K562 (cell line): Measurements from ENCODE around the gene MYLK4.

Experiments
- CTCF ChIP-seq, 3 experiments: IDR thresholded peaks in 2 of 3; conservative IDR thresholded peaks in 1 of 3; 2 replicates each; pipeline ENCODE4 v1.5.1; 2011 to 2012; ENCODE audit warnings: low read length in 3 of 3, mild to moderate bottlenecking in 3 of 3, control low read depth in 2 of 3, improper control_type of control experiment in 1 of 3, inconsistent platforms in 1 of 3, low read depth in 1 of 3, mixed read lengths in 1 of 3, moderate library complexity in 1 of 3; ENCODE audit not compliant: insufficient read depth in 2 of 3
- GABPA ChIP-seq: fragments of 200-800 bp; sonication (Bioruptor generic); conservative IDR thresholded peaks from 2 replicates; pipeline ENCODE4 v1.6.1; 2016; ENCODE audit warnings: low read depth, missing genetic modification characterization, missing compliant biosample characterization
- RNF2 ChIP-seq: sonication (generic); IDR thresholded peaks from 2 replicates; pipeline ENCODE4 v1.6.1; 2016
- TF ChIP-seq, protein P1 (sequence below): sonication (generic); formaldehyde crosslinking; IDR thresholded peaks from 2 replicates; pipeline ENCODE4 v1.9.0; 2022; ENCODE audit warnings: mild to moderate bottlenecking, missing genetic modification reagents

DNA sequence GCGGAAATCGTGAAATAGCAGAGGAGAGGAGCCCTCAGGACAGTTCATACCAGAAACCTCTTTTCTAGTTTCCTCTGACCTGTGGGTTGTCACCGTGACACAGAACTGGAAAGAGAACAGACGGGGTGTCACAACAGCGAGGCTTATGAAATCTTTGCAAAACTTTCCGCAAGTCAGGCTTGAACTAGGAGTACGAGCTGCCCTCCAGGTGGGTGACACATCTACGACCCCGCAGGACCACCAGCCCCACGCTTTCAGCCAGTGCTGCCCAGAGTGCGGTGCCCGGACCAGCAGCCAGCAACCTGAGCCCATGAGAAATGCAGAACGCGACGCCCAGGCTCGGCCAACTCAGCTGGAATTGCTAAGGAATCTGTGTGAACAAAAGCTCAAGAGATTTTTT lies 45.2 kb upstream of the MYLK4 start:
- TF ChIP-seq, protein P1, sequence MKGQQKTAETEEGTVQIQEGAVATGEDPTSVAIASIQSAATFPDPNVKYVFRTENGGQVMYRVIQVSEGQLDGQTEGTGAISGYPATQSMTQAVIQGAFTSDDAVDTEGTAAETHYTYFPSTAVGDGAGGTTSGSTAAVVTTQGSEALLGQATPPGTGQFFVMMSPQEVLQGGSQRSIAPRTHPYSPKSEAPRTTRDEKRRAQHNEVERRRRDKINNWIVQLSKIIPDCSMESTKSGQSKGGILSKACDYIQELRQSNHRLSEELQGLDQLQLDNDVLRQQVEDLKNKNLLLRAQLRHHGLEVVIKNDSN (CRISPR knock-in tag): no peak
- TF ChIP-seq RNF2: no peak
- TF ChIP-seq GABPA: no peak
- no peak for TF ChIP-seq CTCF (IDR thresholded peaks at IDR 0.05 in 2 of 3, conservative IDR thresholded peaks at IDR 0.05 in 1 of 3; ENCODE audit: insufficient read depth in 2 of 3, low read depth in 1 of 3, low read length in 3 of 3)
